ENCODE measurements around the gene SASH1.

Gene SASH1

GRCh38 chr6:148340586-148341297, 1.9 kb upstream of the SASH1 start:
- no peak overlapping the region for H3K4me3 ChIP-seq (ENCODE audit: low read depth, low read length)
- DNase-seq (ENCODE audit: low read depth) = no peak
- no peak for TF ChIP-seq CTCF (IDR thresholded peaks at IDR 0.05; ENCODE audit: low read depth, low read length, missing control alignments)

DNA sequence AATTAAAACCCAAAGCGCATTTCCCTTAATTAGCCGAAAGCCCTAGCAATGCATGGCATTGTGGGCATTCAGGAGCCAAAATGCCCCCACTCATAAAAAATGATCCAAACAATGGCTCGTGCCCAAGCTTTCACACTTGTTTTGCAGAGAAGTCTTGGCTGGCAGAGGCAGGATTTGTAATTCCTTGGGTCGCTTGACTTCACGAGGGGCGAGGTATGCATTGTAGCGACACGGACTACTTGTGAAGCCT, 613 bp upstream of the SASH1 start:
- DNase-seq (ENCODE audit: low read depth) = no peak
- H3K4me3 ChIP-seq (ENCODE audit: low read depth, low read length) = no peak overlapping the region
- TF ChIP-seq CTCF (IDR thresholded peaks at IDR 0.05; ENCODE audit: low read depth, low read length, missing control alignments) = no peak

GRCh38 chr6:148343047-148343782, 577 bp downstream of the SASH1 start:
- no peak for DNase-seq (ENCODE audit: low read depth)
- no peak for TF ChIP-seq CTCF (IDR thresholded peaks at IDR 0.05; ENCODE audit: low read depth, low read length, missing control alignments)
- H3K4me3 ChIP-seq (ENCODE audit: low read depth, low read length) = no peak overlapping the region

GRCh38 chr6:148345176-148345575, 2.5 kb downstream of the SASH1 start:
- TF ChIP-seq CTCF (IDR thresholded peaks at IDR 0.05; ENCODE audit: low read depth, low read length, missing control alignments) = no peak
- no peak for DNase-seq (ENCODE audit: low read depth)
- no peak overlapping the region for H3K4me3 ChIP-seq (ENCODE audit: low read depth, low read length)

DNA sequence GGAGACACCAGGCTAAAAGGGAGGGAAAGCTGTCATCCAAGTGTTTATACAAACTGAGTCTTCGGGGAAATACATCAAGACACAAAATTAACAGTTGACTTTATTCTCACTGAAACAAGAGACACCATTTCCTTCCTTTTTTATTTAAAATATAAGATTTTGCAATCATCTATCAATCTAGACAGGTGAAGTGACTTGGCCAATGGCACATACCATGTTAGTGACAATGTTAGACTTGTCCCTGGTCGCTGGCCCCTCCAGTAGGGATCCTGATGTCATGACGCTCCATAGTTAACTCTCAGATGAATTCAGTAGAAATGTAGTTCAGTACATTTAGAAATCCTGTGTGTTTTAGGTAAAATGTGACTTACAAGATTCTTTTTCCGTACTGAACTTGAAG, 2.9 kb downstream of the SASH1 start:
- TF ChIP-seq CTCF (IDR thresholded peaks at IDR 0.05; ENCODE audit: low read depth, low read length, missing control alignments) = no peak
- DNase-seq (ENCODE audit: low read depth) = no peak
- no peak overlapping the region for H3K4me3 ChIP-seq (ENCODE audit: low read depth, low read length)

DNA sequence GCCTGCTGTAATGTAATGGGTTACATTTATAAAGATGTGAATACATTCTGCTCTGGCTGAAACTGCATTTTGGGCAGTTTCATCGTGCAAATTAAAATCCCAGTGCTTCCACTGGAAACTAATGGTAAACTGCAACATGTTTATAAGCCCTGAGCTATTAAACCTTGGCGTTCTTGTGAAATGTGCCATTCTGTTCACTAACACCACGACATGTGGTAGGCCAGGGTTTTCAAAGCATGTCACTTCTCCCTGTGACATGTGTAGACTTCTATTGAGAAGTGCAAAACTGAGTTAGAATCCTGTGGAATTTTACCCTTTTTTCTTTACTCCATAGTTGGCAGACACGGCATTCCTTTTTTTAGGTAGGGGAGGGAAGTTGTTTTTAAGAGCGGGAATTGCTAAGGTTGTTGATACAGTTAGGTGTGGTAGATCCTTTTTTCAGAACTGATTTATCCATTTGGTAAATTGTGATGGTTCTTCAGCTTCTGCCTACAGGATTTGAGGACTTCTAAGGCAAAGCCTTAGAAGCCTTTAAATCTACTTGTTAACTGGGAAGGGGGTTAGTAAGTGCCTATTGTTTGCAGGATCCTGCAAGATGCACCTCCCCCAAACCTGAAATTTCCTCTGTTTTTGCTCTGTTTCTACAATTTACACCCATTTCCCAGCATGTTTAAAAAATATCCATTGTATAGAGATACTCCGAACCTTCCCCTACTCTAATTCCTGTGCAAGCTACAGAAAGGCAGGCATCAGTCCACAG, 4.2 kb downstream of the SASH1 start:
- H3K4me3 ChIP-seq (ENCODE audit: low read depth, low read length) = no peak overlapping the region
- DNase-seq (ENCODE audit: low read depth) = no peak
- TF ChIP-seq CTCF (IDR thresholded peaks at IDR 0.05; ENCODE audit: low read depth, low read length, missing control alignments) = no peak
